Stimulated activated CD8-positive, alpha-beta memory T cell treated with anti-CD3 and anti-CD28 coated beads, Interleukin-12 subunit alpha, Interleukin-12 subunit beta, amount 100 ng/mL, for 1 hour (primary cell): ENCODE measurements around the gene NOTCH3.

Experiments used
- DNase-seq: peaks from one replicate; pipeline ENCODE4 v3.0.0-alpha.2; 2020; ENCODE audit warnings: low read depth

NOTCH3 gene

GRCh38 chr19:15123031-15123890 is 77.5 kb downstream of the NOTCH3 start:
- DNase-seq = no peak

- no peak for DNase-seq
Observed at GRCh38 chr19:15122331-15123030, 78.3 kb downstream of the NOTCH3 start.

DNA sequence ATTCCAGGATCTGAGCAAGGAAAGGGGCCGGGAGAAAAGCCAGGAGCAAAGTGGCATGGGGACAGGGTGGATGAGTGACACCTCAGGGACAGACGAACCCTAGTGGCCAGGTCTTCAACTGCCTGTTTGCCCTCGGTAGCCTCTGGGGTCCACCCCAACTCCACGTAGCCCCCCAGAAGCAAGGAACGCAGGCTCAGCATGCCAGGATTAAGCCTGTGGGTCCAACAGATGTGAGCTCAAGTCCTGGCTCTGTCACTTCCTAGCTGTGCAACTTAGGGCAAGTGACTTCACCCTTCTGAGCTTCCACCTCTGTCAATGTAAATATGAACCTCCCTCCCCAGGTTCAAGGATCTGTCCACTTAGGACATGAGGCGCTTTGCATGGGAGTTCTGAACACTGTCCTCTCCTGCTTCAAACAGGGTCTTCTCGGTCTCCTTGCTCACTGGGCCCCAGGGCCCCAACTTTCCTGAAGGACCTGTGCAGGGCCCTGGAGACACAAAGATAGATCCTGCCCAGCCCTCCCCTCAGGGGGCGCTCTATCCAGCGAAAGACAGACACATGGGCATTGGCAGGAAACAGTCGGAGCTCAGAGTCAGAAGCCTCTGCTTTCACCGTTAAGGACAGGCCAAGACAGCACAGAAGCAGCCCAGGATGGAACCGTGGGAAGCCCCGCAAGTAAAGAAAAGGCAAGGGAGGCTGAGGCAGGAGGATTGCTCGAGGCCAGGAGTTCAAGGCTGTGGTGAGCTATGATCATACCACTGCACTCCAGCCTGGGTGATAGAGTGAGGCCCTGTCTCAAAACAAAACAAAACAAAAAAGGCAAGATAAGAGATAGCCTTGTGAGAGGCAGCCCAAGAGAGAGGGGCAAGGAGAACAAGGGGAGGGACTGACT is 80.4 kb downstream of the NOTCH3 start:
- DNase-seq = no peak

DNA sequence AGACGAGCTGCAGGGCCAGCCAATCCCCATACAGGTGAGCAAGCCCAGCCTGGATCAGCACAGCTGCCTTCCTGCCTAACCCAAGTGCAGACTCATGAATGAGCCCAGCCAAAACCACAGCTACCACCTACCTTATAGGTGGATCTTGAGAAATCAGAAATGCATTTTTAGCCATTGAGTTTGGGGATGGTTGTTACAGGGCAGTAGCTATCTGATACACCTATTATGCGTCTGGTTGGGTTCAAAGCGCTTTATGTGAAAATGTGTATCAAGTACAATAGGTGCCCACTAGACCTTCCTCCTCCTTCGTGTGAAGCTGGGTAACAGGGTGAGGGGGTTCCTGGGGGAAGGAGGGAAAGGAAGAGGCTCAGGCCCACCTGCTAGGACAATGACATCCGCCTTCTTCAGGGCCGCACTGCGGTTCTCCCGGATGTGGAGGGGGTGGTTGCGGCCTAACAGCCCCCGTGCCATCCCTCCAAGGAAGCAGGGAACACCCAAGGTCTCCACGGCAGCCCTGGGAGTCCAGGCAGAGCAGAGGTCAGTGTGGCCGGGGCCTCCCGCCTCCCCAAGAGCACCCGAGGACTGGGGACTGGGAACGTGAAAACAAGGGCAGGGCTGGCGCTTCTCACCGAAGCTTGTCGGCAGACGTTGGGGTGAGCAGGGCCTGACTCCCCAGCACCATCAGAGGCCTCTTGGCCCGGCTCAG is 81.9 kb downstream of the NOTCH3 start:
- no peak for DNase-seq

DNA sequence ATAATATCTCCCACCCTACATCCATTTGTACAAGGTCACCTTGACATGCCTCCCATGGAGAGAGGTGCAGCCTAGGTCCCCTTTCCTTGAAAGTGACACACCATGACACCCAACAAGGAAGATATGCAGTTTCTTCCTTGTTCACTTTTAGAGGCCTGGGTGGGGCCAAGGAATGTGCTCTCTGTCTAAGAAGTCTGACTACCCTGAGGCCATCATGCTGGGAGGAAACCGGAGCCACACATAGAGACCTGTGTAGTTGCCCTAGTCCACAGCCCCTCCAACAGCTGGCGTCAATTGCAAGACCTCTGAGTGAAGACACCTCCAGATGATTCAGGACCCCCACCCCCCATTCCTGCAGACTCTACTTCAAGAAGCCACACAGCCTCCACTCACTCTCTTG is 82.5 kb downstream of the NOTCH3 start:
- DNase-seq = no peak

- no peak for DNase-seq
Observed at GRCh38 chr19:15116856-15117255, 83.9 kb downstream of the NOTCH3 start.

DNA sequence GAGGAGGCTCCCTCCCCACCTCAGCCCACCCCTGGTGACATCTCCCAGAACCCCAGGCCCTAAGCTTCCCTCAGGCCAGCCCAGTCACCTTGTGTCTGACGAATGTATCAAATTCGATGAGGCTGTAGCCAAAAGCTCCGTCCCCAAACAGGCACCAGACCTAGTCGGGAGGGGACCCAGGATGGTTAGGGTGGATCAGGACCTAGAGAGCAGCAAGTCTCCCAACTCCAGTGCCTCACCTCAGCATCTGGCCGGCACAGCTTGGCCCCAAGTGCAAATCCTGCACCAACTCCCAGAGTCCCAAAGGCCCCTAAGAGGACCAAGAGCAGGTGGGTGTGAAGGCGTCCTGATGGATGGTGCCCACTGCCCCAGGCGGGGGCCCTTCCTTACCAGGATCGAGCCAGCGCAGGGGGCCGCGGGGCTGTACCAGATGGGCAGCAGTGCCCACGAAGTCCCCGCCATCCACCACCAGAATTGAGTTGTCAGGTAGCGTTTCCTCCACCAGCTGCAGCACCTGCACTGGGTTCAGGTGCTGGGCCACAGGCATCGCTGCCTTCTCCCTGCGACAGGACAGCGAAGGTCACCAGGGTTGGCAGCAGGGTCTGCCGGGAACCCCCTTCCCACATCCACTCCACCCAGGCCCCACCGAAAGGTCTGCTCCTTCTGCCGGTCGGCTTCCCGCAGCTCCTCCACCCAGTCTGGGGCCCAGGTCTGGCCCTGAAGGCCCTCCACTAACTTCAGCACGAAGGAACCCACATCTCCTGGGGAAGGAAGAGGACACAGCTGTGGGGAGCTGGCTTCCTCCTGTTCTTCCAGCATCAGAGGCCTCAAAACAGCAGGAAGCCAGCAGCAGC is 84.8 kb downstream of the NOTCH3 start:
- DNase-seq = no peak

GRCh38 chr19:15115080-15115479 is 85.7 kb downstream of the NOTCH3 start:
- no peak for DNase-seq

DNA sequence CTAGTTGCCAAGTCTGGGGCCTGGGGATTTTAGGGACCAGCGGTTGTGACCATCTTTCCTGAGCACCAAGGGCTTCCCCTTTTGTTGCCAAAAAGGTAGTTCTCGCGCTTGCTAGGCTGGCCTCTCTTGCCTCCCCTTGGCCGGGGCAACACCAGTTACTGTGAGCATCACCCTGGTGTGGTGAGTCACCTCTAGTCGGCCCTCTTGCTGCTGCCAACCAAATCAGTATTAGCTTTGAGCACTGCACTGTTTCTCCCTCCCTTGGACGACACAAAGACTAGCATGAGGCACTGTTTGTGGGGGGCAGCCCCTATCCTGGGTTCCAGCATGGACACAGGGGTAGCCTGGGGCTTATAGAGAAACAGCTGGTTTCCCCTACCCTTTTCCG is 86.6 kb downstream of the NOTCH3 start:
- no peak for DNase-seq

DNA sequence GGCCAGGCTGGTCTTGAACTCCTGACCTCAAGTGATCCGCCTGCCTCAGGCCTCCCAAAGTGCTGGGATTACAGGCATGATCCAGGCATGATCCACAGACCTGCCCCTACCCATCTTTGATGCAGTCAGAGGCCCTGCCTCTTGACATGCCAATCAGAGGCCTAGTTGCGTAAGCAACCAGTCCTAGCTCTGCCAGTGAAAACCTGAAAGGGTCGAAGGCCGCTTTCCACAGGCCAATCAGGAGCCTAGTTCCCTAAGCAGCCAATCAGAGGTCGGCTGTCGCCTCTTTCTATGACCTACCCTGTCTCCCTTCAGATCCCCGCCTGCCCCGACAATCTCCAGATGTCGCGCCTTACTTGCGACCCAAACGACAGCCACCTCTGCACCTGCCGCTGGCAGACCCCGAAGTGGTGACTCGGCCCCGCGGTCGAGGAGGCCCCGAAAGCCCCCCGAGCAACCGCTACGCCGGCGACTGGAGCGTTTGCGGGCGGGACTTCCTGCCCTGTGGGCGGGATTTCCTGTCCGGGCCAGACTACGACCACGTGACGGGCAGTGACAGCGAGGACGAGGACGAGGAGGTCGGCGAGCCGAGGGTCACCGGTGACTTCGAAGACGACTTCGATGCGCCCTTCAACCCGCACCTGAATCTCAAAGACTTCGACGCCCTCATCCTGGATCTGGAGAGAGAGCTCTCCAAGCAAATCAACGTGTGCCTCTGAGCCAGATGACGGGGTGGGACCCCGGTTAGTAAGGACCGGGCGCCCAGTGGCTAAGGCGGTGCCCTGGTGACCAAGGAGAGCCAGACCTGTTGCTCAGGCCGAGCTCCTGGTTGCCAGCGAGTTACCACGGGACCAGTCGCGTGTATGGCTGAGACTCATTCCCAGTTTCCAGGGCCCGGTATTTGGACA is 87.3 kb downstream of the NOTCH3 start:
- no peak for DNase-seq

- DNase-seq = no peak
Observed at GRCh38 chr19:15112385-15112784, 88.4 kb downstream of the NOTCH3 start.

GRCh38 chr19:15111758-15112157 is 89.0 kb downstream of the NOTCH3 start:
- DNase-seq = no peak

DNA sequence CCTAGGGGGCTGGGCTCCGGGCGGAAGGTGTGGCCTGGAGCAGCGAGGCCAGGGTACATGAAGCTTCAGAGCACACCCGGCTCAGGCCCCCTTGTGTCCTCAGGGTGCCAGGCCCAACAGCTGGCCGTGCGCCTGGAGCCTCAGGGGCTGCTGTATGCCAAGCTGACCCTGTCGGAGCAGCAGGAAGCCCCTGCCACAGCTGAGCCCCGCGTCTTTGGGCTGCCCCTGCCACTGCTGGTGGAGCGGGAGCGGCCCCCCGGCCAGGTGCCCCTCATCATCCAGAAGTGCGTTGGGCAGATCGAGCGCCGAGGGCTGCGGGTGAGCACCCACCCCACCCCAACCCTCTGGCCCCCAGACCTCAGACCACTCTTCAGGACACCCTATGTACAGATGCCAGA is 90.4 kb downstream of the NOTCH3 start:
- DNase-seq = no peak

DNA sequence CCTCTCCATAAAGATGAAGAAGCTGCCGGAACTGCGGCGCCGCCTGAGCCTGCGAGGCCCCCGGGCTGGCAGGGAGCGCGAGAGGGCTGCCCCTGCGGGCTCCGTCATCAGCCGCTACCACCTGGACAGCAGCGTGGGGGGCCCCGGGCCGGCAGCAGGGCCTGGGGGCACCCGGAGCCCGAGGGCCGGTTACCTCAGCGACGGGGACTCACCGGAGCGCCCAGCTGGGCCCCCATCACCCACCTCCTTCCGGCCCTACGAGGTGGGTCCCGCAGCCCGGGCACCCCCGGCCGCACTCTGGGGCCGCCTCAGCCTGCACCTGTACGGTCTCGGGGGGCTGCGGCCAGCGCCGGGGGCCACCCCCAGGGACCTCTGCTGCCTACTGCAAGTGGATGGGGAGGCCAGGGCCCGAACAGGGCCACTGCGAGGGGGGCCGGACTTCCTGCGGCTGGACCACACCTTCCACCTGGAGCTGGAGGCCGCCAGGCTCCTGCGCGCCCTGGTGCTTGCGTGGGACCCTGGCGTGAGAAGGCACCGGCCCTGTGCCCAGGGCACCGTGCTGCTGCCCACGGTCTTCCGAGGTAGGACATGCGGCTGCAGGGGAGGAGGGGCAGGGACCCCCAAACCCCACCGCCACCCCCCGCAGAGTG is 90.9 kb downstream of the NOTCH3 start:
- no peak for DNase-seq
